H7 (cell line): ENCODE measurements around the gene POLD2. TPM values are rescaled to one million over a fixed set of nuclear protein-coding genes. Genes with fewer than 3 reads are reported as not detected.
"Not testable (repeated sequence)": the region's sequence is repeated elsewhere in the genome, so short reads cannot be mapped to it uniquely, and the experiment has no call there.

Experiments used
- DNase-seq: peaks from one replicate; pipeline ENCODE4 v3.0.0; 2012
- H3K27me3 ChIP-seq: 2 replicates; pipeline ENCODE4 v1.6.0; 2011; ENCODE audit warnings: mild to moderate bottlenecking, low read length; ENCODE audit not compliant: control insufficient read depth, insufficient read depth
- H3K36me3 ChIP-seq: replicated peaks from 2 replicates; pipeline ENCODE4 v1.5.1; 2011; ENCODE audit warnings: low read length; ENCODE audit not compliant: control insufficient read depth, insufficient read depth
- H3K4me3 ChIP-seq: 2 replicates; pipeline ENCODE4 v1.5.1; 2011; ENCODE audit warnings: low read depth, mild to moderate bottlenecking, control low read depth, low read length, moderate library complexity; ENCODE audit not compliant: insufficient read depth
- total RNA-seq: library from RNA; depleted of rRNA; stranded (reverse); fragments of >200 nt; shearing (Covaris generic); gene quantifications from 2 replicates; pipeline ENCODE4 v1.2.3, GENCODE V29; 2014; rRNA removed

The POLD2 gene
- 134 and 136 TPM in 2 replicates for total RNA-seq

DNA sequence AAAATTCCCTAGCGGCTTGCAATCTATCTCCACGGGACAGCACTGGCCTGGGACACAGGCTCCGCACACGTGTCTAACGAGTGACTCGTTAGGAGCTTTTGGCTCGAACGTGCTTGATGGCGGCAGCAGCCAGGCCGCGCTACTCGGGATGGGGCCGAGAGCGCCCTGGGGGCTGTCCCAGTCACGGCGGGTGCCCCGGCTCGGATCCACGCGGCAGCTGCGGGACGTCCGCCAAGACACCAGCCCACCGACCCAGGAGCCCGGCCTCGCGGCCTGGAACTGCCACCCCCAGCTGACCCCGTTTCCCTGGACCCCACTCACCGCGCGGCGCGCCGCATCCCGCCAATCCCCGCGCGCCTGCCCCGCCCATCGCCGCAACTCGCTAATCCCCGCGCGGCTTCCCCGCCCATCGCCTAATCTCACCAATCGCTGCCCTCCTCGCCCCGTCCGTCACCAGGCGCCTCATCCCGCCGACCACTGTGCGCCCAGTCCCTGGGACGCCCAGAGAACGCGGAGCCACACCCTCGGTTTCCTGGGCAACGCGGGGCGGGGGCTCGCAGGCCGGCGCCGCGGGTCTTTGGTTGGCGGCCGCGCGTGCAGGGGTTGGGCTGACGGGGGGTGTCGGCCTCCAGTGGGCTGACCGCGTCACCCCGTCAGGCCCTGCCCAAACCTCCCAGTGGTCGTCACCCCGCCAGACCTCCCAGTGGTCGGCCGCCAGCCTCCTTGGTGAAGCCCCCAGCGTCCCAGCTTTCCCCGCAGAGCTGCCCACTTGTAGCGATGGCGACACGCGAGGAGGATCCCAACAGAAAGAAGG is at the start of gene POLD2:
TSS of gene POLD2 (minus strand) at position 359 of the 814 bp plus-strand sequence. CDS start 1,495 bp downstream, outside the sequence.
- peaks cover 15% of the 10 kb centered on the region for H3K36me3 ChIP-seq
- H3K4me3 ChIP-seq: peak within 1 kb of the TSS; percentile 93
- H3K27me3 ChIP-seq: peaks cover 10% of the 10 kb centered on the region
- peak; percentile 100 for DNase-seq

GRCh38 chr7:44172803-44173424 is 49.6 kb upstream of the POLD2 start:
- no peak overlapping the region for H3K4me3 ChIP-seq
- no peaks in the 10 kb centered on the region; the same call in 1 of the 2 replicates for H3K27me3 ChIP-seq
- DNase-seq: no peak
- no peaks in the 10 kb centered on the region for H3K36me3 ChIP-seq

- Histone ChIP-seq H3K27me3 (no peaks in the 10 kb centered on the region), H3K4me3 (no peak overlapping the region), H3K36me3 (no peaks in the 10 kb centered on the region)
- DNase-seq: no peak
These were observed 49.0 kb upstream of the POLD2 start for GRCh38 chr7:44172352-44172751.

- H3K27me3 ChIP-seq, H3K36me3 ChIP-seq, DNase-seq, H3K4me3 ChIP-seq: not testable (repeated sequence)
These were observed 48.6 kb upstream of the POLD2 start for GRCh38 chr7:44171901-44172300.

DNA sequence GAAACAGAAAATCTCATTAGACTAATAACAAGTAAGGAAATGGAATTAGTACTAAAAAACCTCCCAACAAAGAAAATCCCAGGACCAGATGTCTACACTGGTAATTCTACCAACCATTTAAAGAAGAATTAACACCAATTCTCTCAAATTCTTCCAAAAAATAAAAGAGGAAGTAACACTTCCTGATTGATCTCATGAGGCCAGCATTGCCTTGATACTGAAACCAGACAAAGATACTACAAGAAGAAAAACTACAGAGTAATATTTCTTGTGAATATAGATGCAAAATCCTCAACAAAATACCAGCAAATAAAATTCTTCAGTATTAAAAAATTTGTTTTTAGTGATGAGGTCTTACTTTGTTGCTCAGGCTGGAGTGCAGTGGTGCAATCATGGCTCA is 44.6 kb upstream of the POLD2 start:
- DNase-seq: no peak
- H3K36me3 ChIP-seq: no peaks in the 10 kb centered on the region
- no peak overlapping the region for H3K4me3 ChIP-seq
- no peaks in the 10 kb centered on the region for H3K27me3 ChIP-seq

DNA sequence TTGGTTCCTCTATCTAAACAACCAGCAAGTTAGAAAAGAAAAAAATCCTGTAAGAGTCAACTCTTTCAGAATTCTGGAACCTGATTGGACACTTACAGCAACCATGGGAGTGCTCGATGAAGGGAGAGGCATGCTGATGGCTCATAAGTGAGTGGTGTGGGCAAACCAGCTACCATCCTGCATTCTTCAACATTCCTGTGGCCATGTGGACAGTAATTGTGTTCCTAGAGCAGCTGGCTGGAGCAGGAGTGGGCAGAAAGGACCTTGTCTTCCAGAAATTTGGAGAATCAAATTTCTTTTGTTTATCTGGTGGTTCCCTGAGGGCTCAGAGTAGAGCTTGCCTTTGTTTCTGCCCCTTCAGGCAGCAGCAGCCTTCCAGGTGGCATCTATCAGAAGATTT is 40.2 kb upstream of the POLD2 start:
- Histone ChIP-seq H3K27me3 (no peaks in the 10 kb centered on the region), H3K36me3 (no peaks in the 10 kb centered on the region), H3K4me3 (no peak overlapping the region)
- DNase-seq: no peak

DNA sequence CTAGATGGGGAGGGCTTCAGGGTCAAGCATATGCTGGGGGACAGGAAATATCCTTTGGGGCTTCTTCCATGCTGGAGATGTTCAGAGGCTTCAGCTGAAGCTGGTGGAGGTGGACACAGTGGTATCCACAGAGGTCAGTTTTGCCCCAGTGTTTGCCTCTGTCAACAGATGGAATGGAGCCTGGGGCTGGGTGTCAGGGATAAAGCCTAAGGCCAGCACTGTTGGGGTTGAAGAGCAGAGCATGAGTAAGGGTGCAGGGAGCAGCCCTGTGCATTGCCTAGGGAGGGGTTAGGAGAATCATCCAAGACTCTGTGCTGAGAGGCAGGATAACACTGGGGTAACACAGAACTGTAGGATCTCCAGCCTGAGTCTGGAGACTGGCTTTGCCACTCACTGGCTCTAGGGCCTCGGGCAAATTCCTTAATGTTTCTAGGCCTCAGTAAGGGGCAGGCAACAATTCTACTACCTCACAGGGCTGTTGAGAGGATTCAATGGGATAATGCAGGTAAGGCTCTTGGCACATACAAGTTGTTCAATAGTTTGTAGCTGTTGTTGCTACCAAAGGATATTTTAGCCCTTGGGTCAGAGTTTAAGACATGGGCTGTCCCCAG is 39.5 kb upstream of the POLD2 start:
- DNase-seq: no peak

GRCh38 chr7:44162179-44162578 is 38.8 kb upstream of the POLD2 start:
- Histone ChIP-seq H3K4me3 (no peak overlapping the region), H3K27me3 (no peaks in the 10 kb centered on the region), H3K36me3 (no peaks in the 10 kb centered on the region)
- DNase-seq: no peak

More for the DNA sequence above, 39.5 kb upstream of the POLD2 start:
- Histone ChIP-seq H3K36me3 (no peaks in the 10 kb centered on the region), H3K27me3 (no peaks in the 10 kb centered on the region), H3K4me3 (no peak overlapping the region)

- Histone ChIP-seq H3K27me3 (no peaks in the 10 kb centered on the region), H3K4me3 (no peak overlapping the region), H3K36me3 (no peaks in the 10 kb centered on the region)
- DNase-seq: no peak
These were observed 38.0 kb upstream of the POLD2 start for GRCh38 chr7:44161371-44161770.

DNA sequence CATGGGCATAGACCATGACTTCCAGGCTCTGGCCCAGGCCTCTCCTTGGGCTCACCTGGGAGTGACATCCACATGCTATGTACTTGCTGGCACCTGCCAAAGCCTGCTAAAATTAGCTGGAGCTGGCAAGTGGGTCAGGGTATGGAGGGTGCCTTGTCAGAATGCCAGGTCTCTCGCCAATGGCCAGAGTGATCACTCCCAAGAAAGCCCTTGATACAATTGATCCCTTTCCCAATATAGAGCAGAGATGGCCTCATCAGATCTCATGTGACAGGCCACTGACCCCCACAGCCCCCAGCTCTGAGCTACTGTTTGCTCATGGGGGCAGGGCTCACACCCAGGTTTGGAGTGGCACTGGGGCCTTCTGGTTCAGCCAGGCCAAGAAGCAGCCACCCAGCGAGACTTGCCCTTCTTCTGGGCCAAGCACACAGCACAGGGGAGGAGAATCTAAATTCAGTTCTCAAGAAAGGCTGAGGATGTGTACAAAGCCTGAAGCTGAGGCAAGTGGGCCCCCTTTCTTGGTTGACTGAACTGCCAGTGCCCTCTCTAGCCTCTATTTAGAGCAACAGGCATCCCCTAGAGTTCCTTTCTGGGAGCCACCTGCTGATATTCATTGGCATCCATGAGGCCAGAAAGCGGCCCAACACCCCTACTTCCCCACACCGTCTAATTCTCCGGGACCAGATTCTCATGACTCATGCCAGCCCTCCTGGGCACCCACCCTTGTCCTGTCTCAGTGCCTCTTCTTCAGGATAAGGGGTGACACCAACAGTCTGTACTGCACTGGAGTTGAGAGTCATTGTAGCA is 36.7 kb upstream of the POLD2 start:
- no peaks in the 10 kb centered on the region for H3K27me3 ChIP-seq
- no peaks in the 10 kb centered on the region for H3K36me3 ChIP-seq
- H3K4me3 ChIP-seq: no peak overlapping the region
- DNase-seq: no peak

DNA sequence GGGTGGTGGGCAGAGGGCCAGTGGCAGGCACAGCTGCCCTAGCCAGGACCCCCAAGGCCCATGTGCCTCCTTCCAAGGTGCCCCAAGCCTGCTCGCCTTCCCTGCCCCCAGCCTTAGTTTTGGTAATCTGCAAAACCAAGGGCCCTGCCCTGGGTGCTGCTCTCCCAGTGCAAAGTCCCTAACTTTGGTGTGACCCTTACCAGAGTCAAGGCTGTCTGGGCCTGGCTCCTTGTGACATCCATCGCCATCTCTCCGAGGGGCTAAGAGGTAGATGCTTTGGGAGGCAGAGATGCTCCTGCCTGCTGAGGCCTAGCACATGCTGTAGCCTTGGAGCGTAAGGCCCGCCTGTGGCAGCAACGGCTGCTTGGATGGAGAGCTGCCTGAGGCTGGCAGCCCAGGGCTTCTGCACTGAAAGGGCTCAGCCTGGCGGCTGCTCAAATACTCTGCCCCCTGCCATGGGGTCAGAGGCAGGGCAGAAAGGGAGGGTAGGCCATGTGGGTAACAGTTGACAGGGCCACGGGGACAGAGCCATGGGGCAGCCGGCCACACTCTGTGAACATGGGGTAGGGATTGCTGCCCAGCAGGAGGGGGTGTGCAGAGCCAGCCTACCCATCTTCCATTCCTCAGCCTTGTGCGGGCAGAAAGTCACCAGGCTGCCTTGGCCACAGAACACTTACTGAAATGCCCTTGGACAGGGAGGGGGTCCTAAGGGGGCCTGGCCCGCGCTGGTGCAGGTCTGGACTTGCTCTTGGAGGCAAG is 35.7 kb upstream of the POLD2 start:
- H3K36me3 ChIP-seq: no peaks in the 10 kb centered on the region
- DNase-seq: peak; percentile 37
- no peaks in the 10 kb centered on the region for H3K27me3 ChIP-seq
- H3K4me3 ChIP-seq: no peak overlapping the region

DNA sequence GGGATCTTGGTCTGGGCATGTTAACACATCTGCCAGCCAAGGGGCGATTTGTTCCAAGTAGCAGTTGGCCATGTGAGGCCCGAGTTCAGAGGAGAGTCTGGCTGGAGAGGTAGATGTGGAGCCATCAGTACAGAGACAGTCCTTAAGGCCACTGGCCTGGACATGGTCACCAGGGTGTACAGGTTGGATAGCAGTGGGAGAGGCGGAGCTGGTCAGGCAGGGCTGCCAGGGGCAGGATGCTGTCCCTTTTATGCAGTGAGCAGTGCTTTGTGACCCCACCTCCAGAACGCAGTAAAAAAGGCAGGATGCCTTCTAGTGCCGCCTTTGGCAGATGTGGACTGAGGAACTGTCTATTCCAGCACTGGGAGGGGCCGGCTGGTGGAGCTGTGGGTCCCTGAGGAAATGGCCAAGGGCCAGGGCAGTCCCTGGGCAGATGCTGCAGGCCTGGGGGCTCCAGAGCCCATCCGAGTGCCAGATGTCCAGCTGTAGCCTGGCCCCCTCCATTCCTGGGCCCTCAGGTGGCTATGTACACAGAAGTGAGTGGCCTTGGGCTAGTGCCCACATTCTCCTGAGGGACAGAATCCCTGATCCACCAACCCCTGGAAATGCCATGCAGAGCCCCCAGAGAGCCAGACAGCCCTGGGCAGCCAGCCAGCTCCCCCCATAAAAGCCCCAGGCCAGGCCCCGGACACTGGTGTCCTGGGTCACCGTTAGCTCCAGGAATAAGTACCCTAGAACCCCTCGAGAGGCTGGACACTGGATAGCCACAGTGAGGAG is 34.9 kb upstream of the POLD2 start:
- Histone ChIP-seq H3K4me3 (no peak overlapping the region), H3K27me3 (no peaks in the 10 kb centered on the region), H3K36me3 (no peaks in the 10 kb centered on the region)
- DNase-seq: peak; percentile 37
